ENCODE data around the gene TYMP. TPM values are rescaled to one million over a fixed set of nuclear protein-coding genes. Genes with fewer than 3 reads are reported as not detected.
"Not testable (repeated sequence)": the region's sequence is repeated elsewhere in the genome, so short reads cannot be mapped to it uniquely, and the experiment has no call there.

TYMP gene
- polyA plus RNA-seq, 2 of the 4 experiments (the other 2 are of a cell fraction): 5.9 to 9.0 TPM

GRCh38 chr22:50537765-50538164 lies 8.0 kb upstream of the TYMP start:
- H3K9me3 ChIP-seq: no peaks in the 10 kb centered on the region
- ChIA-PET CTCF (interaction anchor here (0.9 to 4.1 kb wide), 4 partner anchors 12 to 82 kb away, joined by 3 to 19 read pairs (median 6); partner anchors contain the start of gene SYCE3), POLR2A (no interaction called here)
- H3K4me1 ChIP-seq: peaks cover 57% of the 10 kb centered on the region
- DNase-seq (ENCODE audit: low read depth in 1 of 2, low spot score in 1 of 2) (no peak), ATAC-seq (no peak), FAIRE-seq (no peak)
- peak overlapping the region in 1 of 2 experiments; percentile 92; a peak in 3 of 6 replicates for H3K27ac ChIP-seq
- H3K4me2 ChIP-seq: no peak overlapping the region; the same call in 2 of the 3 replicates
- WGBS (ENCODE audit: missing lambda C conversion rate): 93% methylated on average over 13 of the region's 13 CpGs
- TF ChIP-seq MYC (IDR thresholded peaks at IDR 0.05; ENCODE audit: borderline replicate concordance, low read length): no peak
- TF ChIP-seq TFCP2L1 (CRISPR knock-in tag; IDR thresholded peaks at IDR 0.05): no peak
- TF ChIP-seq POLR2AphosphoS2 (conservative IDR thresholded peaks at IDR 0.05; ENCODE audit: low read length): no peak
- no peak overlapping the region for H3K4me3 ChIP-seq

DNA sequence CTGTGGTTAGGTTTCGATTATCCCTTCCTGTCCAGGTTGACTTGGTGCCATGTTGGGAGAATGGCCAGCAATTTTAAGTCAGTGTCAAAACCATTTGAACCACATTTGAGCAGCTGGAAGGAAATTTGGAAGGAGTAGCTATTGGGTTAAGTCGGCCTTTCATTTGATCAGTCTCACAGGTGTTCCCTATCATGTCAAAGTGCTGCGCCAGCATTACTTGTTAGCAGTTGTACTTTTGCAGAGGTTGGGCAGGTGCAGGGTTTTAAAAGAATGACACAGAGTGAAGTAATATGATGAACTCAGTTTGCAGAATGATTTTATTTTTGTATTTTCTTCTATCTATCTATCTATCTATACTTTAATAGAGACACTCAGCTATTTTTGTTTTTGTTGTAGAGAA lies 6.4 kb upstream of the TYMP start:
- DNase-seq (ENCODE audit: low read depth in 1 of 2, low spot score in 1 of 2) (no peak), FAIRE-seq (no peak), ATAC-seq (no peak)
- H3K27ac ChIP-seq: no peak overlapping the region
- TF ChIP-seq ESRRA (IDR thresholded peaks at IDR 0.05; ENCODE audit: borderline replicate concordance, low read length) (no peak), EHF (CRISPR knock-in tag; IDR thresholded peaks at IDR 0.05) (no peak)
- TF ChIP-seq, protein P1, sequence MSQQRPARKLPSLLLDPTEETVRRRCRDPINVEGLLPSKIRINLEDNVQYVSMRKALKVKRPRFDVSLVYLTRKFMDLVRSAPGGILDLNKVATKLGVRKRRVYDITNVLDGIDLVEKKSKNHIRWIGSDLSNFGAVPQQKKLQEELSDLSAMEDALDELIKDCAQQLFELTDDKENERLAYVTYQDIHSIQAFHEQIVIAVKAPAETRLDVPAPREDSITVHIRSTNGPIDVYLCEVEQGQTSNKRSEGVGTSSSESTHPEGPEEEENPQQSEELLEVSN (IDR thresholded peaks at IDR 0.05; ENCODE audit: borderline replicate concordance, low read depth): no peak
- peaks cover 46% of the 10 kb centered on the region for H3K4me1 ChIP-seq
- ChIA-PET POLR2A (no interaction called here), CTCF (interaction anchor here (0.7 to 1.2 kb wide), 4 partner anchors 10 to 129 kb away, joined by 3 to 4 read pairs (median 4); partner anchors contain the start of gene SCO2)
- no peak overlapping the region for H3K4me3 ChIP-seq
- H3K4me2 ChIP-seq: no peak overlapping the region
- WGBS (ENCODE audit: missing lambda C conversion rate): 88% methylated on average over 3 of the region's 3 CpGs
- H3K9me3 ChIP-seq: no peaks in the 10 kb centered on the region

DNA sequence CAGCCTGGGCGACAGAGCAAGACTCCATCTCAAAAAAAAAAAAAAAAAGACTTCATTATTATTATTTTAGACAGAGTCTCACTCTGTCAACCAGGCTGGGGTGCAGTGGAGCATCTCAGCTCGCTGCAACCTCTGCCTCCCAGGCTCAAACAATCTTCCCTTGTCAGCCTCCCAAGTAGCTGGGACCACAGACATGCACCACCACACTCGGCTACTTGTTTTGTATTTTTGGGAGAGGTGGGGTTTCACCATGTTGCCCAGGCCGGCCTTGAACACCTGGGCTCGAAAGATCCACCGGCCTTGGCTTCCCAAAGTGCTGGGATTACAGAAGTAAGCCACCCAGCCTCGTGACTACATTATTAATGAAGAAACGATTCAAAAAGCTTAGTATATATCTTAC lies 5.3 kb upstream of the TYMP start:
- Histone ChIP-seq H3K4me1 (peaks cover 35% of the 10 kb centered on the region), H3K27ac (no peak overlapping the region), H3K4me3 (no peak overlapping the region), H3K4me2 (no peak overlapping the region), H3K9me3 (no peaks in the 10 kb centered on the region)
- POLR2A ChIA-PET: no interaction called here
- no peak for ATAC-seq
- CTCF ChIA-PET: interaction anchor here (1.0 to 1.7 kb wide), 3 partner anchors 9 to 28 kb away, joined by 3 read pairs; partner anchors contain the start of gene SYCE3
- no peak for DNase-seq (ENCODE audit: low read depth in 1 of 2, low spot score in 1 of 2)
- no peak for TF ChIP-seq MAFK (IDR thresholded peaks at IDR 0.05; ENCODE audit: partially characterized antibody)
- no peak for TF ChIP-seq NFE2L2 (conservative IDR thresholded peaks at IDR 0.05; ENCODE audit: low read length)
- no peak for TF ChIP-seq RAD21 (conservative IDR thresholded peaks at IDR 0.05 in 1 of 2, IDR thresholded peaks at IDR 0.05 in 1 of 2)
- TF ChIP-seq ZNF302 (CRISPR knock-in tag; IDR thresholded peaks at IDR 0.05): no peak
- no peak for TF ChIP-seq POLR2AphosphoS2 (conservative IDR thresholded peaks at IDR 0.05; ENCODE audit: low read length)
- TF ChIP-seq NPAS2 (CRISPR knock-in tag; IDR thresholded peaks at IDR 0.05; ENCODE audit: borderline replicate concordance): no peak
- TF ChIP-seq CBX2 (IDR thresholded peaks at IDR 0.05; ENCODE audit: borderline replicate concordance, low read depth): no peak
- TF ChIP-seq MAZ (IDR thresholded peaks at IDR 0.05; ENCODE audit: borderline replicate concordance, low read depth, low read length): no peak
- FAIRE-seq: no peak
- 94% methylated on average over 8 of the region's 8 CpGs for WGBS (ENCODE audit: missing lambda C conversion rate)

DNA sequence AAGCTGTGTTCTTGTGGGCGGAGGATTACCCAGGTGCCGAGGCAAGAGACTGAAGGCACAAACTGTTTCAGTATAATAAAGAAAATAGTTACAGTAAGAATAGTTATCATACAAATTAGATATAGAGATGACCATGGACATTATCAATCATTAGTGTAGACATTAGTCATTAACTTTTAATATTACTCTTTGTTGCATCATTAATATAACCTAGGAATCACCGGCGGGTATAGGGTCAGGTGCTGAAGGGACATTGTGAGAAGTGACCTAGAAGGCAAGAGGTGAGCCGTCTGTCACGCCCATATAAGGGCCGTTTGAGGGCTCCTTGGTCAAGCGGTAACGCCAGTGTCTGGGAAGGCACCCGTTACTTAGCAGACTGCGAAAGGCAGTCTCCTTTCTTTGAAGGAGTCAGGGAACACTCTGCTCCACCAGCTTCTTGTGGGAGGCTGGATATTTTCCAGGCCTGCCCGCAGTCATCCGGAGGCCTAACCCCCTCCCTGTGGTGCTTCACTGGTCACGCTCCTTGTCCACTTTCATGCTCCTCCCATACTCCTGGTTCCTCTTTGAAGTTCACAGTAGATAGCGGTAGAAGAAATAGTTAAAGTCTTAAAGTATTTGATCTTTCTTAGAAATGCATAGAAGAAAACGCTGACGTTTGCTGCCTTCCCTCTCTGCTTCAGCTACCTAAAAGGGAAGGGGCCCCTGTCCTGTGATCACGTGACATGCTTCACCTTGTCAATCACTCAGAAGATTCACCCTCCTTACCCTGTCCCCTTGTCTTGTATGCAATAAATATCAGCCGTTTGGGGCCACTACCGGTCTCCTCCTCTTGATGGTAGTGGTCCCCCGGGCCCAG lies 4.3 kb upstream of the TYMP start:
- Histone ChIP-seq H3K27ac (peak overlapping the region; percentile 31 to 98; a peak in 5 of 6 replicates), H3K4me1 (peaks cover 32% of the 10 kb centered on the region)
- FAIRE-seq; H3K9me3 ChIP-seq; POLR2A ChIA-PET; H3K4me3 ChIP-seq; DNase-seq (ENCODE audit: low read depth in 1 of 2, low spot score in 1 of 2); ATAC-seq; H3K4me2 ChIP-seq: not testable (repeated sequence)
- CTCF ChIA-PET: interaction anchor here (1.0 to 1.7 kb wide), 2 partner anchors 8 to 15 kb away, joined by 3 read pairs; no protein-coding TSS in a partner anchor
- WGBS (ENCODE audit: missing lambda C conversion rate): 89% methylated on average over 21 of the region's 21 CpGs

All from A549 (cell line).